ENCODE data around the gene AK5.

Gene AK5

GRCh38 chr1:77590651-77591050 lies 308.8 kb downstream of the AK5 start:
- DNase-seq (ENCODE audit: low spot score) = no peak

GRCh38 chr1:77592906-77593305 lies 311.1 kb downstream of the AK5 start:
- DNase-seq (ENCODE audit: low spot score) = no peak

GRCh38 chr1:77594366-77595112 lies 312.7 kb downstream of the AK5 start:
- no peak for DNase-seq (ENCODE audit: low spot score)

- no peak for DNase-seq (ENCODE audit: low spot score)
Measured at GRCh38 chr1:77597310-77597709, 315.5 kb downstream of the AK5 start.

- peak; percentile 9 for DNase-seq (ENCODE audit: low spot score)
Measured at GRCh38 chr1:77605246-77606026, 323.6 kb downstream of the AK5 start.

- DNase-seq (ENCODE audit: low spot score) = no peak
Measured at GRCh38 chr1:77608893-77609292, 327.1 kb downstream of the AK5 start.

Data from GM03348 (cell line).